Progenitor cell of endocrine pancreas (in vitro differentiated cells): Measurements from ENCODE around the gene PPP1R17. TPM values are rescaled to one million over a fixed set of nuclear protein-coding genes. Genes with fewer than 3 reads are reported as not detected.

Experiments used
- DNase-seq: peaks from one replicate; pipeline ENCODE4 v3.0.0; 2021; ENCODE audit warnings: low spot score; ENCODE audit not compliant: unreplicated experiment
- H3K27ac Mint-ChIP-seq: 2 replicates; pipeline ENCODE4 v1.8.0; 2021; ENCODE audit warnings: mild to moderate bottlenecking, moderate library complexity, mixed read lengths
- H3K27me3 Mint-ChIP-seq: 2 replicates; pipeline ENCODE4 v1.8.0; 2021; ENCODE audit warnings: mixed read lengths
- H3K36me3 Mint-ChIP-seq: 2 replicates; pipeline ENCODE4 v1.8.0; 2022; ENCODE audit warnings: mixed read lengths; ENCODE audit not compliant: insufficient read depth
- H3K4me1 Mint-ChIP-seq: 2 replicates; pipeline ENCODE4 v1.8.0; 2021; ENCODE audit warnings: low read depth, mixed read lengths
- H3K4me3 Mint-ChIP-seq: 2 replicates; pipeline ENCODE4 v1.8.0; 2021; ENCODE audit warnings: low read depth, mild to moderate bottlenecking, moderate library complexity, mixed read lengths
- H3K9me3 Mint-ChIP-seq: 2 replicates; pipeline ENCODE4 v1.8.0; 2021; ENCODE audit warnings: low read depth, mixed read lengths
- total RNA-seq: library from RNA; stranded (reverse); gene quantifications from 2 replicates; pipeline ENCODE4 v1.2.1, GENCODE V29; 2021
- TF ChIP-seq, protein P1 (sequence below): fragments of 200-600 bp; sonication (generic); IDR thresholded peaks from one replicate; pipeline ENCODE4 v1.5.0; 2021; ENCODE audit warnings: antibody characterized with exemption, mild to moderate bottlenecking; ENCODE audit not compliant: unreplicated experiment

Gene PPP1R17
- total RNA-seq, 1 donor from 2014 or later: 0.96 TPM

GRCh38 chr7:31648288-31648687, 38.7 kb upstream of the PPP1R17 start:
- TF ChIP-seq, protein P1, sequence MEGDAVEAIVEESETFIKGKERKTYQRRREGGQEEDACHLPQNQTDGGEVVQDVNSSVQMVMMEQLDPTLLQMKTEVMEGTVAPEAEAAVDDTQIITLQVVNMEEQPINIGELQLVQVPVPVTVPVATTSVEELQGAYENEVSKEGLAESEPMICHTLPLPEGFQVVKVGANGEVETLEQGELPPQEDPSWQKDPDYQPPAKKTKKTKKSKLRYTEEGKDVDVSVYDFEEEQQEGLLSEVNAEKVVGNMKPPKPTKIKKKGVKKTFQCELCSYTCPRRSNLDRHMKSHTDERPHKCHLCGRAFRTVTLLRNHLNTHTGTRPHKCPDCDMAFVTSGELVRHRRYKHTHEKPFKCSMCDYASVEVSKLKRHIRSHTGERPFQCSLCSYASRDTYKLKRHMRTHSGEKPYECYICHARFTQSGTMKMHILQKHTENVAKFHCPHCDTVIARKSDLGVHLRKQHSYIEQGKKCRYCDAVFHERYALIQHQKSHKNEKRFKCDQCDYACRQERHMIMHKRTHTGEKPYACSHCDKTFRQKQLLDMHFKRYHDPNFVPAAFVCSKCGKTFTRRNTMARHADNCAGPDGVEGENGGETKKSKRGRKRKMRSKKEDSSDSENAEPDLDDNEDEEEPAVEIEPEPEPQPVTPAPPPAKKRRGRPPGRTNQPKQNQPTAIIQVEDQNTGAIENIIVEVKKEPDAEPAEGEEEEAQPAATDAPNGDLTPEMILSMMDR: peak; percentile 52
- H3K36me3 Mint-ChIP-seq: no peaks in the 10 kb centered on the region
- no peaks in the 10 kb centered on the region for H3K27me3 Mint-ChIP-seq
- no peak overlapping the region for H3K27ac Mint-ChIP-seq
- H3K4me3 Mint-ChIP-seq: no peak overlapping the region
- peaks cover 6% of the 10 kb centered on the region for H3K4me1 Mint-ChIP-seq
- no peak for DNase-seq
- H3K9me3 Mint-ChIP-seq: no peaks in the 10 kb centered on the region

- no peaks in the 10 kb centered on the region for H3K36me3 Mint-ChIP-seq
- H3K4me3 Mint-ChIP-seq: no peak overlapping the region
- TF ChIP-seq, protein P1: no peak
- H3K9me3 Mint-ChIP-seq: no peaks in the 10 kb centered on the region
- peaks cover 8% of the 10 kb centered on the region for H3K4me1 Mint-ChIP-seq
- H3K27me3 Mint-ChIP-seq: no peaks in the 10 kb centered on the region
- no peak for DNase-seq
- H3K27ac Mint-ChIP-seq: no peak overlapping the region
These were observed 38.1 kb upstream of the PPP1R17 start for GRCh38 chr7:31648880-31649279.

DNA sequence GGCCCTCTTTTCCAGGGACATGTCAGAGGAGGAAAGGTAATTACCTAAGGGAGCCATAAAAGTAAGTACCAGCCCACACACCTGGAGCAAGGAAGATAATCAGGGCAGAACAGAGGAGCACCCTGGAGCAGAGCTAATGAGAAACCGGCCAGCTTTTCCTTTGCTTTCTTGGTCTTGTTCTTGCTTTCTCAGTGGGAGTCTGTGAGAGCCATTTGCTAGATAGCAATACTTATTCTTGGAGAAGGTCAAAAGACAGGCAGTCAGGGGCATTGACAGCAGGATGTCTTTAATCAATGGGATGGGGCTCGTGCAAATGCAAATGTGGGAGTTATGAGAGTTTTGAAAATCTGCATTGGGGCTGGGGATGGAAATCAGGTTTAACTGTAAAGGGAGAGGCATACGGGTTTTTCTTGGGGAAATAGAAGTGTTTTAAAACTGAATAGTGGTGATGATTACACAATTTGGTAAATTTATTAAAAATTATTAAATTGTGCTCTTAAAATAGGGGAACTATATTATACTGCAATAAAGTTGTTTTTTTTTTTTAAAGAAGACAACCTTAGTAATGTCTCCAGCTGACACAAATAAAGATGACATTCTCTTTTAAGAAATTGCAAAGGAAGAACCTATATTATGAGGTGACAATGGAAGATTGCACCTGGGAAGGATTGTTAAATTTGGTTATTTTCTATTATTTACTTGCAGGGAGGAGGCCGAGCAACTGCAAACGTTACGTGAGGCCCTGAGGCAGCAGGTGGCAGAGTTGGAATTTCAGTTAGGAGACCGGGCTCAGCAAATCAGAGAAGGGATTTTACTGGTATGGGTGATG, 35.6 kb upstream of the PPP1R17 start:
- H3K36me3 Mint-ChIP-seq: no peaks in the 10 kb centered on the region
- no peaks in the 10 kb centered on the region for H3K27me3 Mint-ChIP-seq
- H3K4me3 Mint-ChIP-seq: no peak overlapping the region
- H3K27ac Mint-ChIP-seq: no peak overlapping the region
- TF ChIP-seq, protein P1: no peak
- peaks cover 8% of the 10 kb centered on the region for H3K4me1 Mint-ChIP-seq
- no peaks in the 10 kb centered on the region for H3K9me3 Mint-ChIP-seq
- DNase-seq: no peak

DNA sequence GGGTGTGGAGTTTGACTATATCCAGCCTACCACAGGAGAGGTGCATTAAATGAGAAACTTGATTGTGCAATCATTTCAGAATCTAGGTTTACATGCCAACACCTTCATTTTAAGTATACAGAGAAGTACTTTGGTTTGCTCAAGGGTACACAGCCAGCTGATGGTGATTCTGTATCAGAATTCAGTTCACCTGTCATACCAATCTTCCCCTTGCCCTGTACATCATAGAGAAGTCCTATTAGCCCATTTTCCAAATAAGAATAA, 35.0 kb upstream of the PPP1R17 start:
- H3K9me3 Mint-ChIP-seq: no peaks in the 10 kb centered on the region
- TF ChIP-seq, protein P1: no peak
- peaks cover 8% of the 10 kb centered on the region for H3K4me1 Mint-ChIP-seq
- H3K27me3 Mint-ChIP-seq: no peaks in the 10 kb centered on the region
- H3K36me3 Mint-ChIP-seq: no peaks in the 10 kb centered on the region
- no peak for DNase-seq
- H3K27ac Mint-ChIP-seq: no peak overlapping the region
- H3K4me3 Mint-ChIP-seq: no peak overlapping the region

- Mint-ChIP-seq H3K27me3 (no peaks in the 10 kb centered on the region), H3K36me3 (no peaks in the 10 kb centered on the region), H3K27ac (no peak overlapping the region), H3K4me1 (no peaks in the 10 kb centered on the region), H3K4me3 (no peak overlapping the region), H3K9me3 (no peaks in the 10 kb centered on the region)
- no peak for DNase-seq
- TF ChIP-seq, protein P1: peak; percentile 26
These were observed 23.9 kb upstream of the PPP1R17 start for GRCh38 chr7:31663072-31663471.
